A549 treated with ZK216348 at 1 μM for 4 hours (cell line): Measurements from ENCODE around the gene CCKAR. TPM values are rescaled to one million over a fixed set of nuclear protein-coding genes. Genes with fewer than 3 reads are reported as not detected.

Experiments
- total RNA-seq: library from RNA; stranded (reverse); fragments of 200-300 nt; extraction: Qiagen RNA extraction; gene quantifications from 5 replicates; pipeline ENCODE4 v1.2.3, GENCODE V29; 2022; ENCODE audit warnings: low read depth

The CCKAR gene, protein sequence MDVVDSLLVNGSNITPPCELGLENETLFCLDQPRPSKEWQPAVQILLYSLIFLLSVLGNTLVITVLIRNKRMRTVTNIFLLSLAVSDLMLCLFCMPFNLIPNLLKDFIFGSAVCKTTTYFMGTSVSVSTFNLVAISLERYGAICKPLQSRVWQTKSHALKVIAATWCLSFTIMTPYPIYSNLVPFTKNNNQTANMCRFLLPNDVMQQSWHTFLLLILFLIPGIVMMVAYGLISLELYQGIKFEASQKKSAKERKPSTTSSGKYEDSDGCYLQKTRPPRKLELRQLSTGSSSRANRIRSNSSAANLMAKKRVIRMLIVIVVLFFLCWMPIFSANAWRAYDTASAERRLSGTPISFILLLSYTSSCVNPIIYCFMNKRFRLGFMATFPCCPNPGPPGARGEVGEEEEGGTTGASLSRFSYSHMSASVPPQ
- not detected in 5 replicates for total RNA-seq

GRCh38 chr4:26490111-26490959 is at the start of gene CCKAR:
TSS of gene CCKAR (minus strand) at chr4:26490484. CDS start at chr4:26490267, 217 bp downstream.

Other genes with a start within 250 kb of the CCKAR start
- 9.1 to 13.3 TPM (median 12.7 TPM) in 5 replicates for gene RBPJ, start 169.5 kb downstream of the CCKAR start, total RNA-seq
- 2.1 to 5.4 TPM (median 4.1 TPM) in 5 replicates for gene TBC1D19, start 93.6 kb upstream of the CCKAR start, total RNA-seq